C4-2B (cell line): ENCODE results near the gene ANKRD44.

Source experiments
- H3K27ac ChIP-seq: fragments of 450-650 bp; 2 replicates; pipeline ENCODE4 v1.5.1; 2017
- CTCF ChIP-seq: fragments of 450-650 bp; conservative IDR thresholded peaks from 2 replicates; pipeline ENCODE4 v1.5.1; 2017; ENCODE audit warnings: mild to moderate bottlenecking
- ZFX ChIP-seq: fragments of 450-650 bp; IDR thresholded peaks from 2 replicates; pipeline ENCODE4 v1.6.1; 2017

Gene ANKRD44

GRCh38 chr2:197138506-197138905, 172.1 kb downstream of the ANKRD44 start:
- no peak for TF ChIP-seq CTCF
- no peak for TF ChIP-seq ZFX
- H3K27ac ChIP-seq: no peak overlapping the region

GRCh38 chr2:197137826-197138477, 172.6 kb downstream of the ANKRD44 start:
- no peak for TF ChIP-seq ZFX
- TF ChIP-seq CTCF: no peak

GRCh38 chr2:197137231-197137630, 173.3 kb downstream of the ANKRD44 start:
- H3K27ac ChIP-seq: no peak overlapping the region
- TF ChIP-seq ZFX: no peak
- TF ChIP-seq CTCF: no peak

More at GRCh38 chr2:197137826-197138477, 172.6 kb downstream of the ANKRD44 start:
- no peak overlapping the region for H3K27ac ChIP-seq

- TF ChIP-seq CTCF (no peak), ZFX (no peak)
- H3K27ac ChIP-seq: no peak overlapping the region
Observed at GRCh38 chr2:197136452-197136851, 174.1 kb downstream of the ANKRD44 start.

- H3K27ac ChIP-seq: no peak overlapping the region
- TF ChIP-seq CTCF (no peak), ZFX (no peak)
Observed at GRCh38 chr2:197135806-197136205, 174.8 kb downstream of the ANKRD44 start.

GRCh38 chr2:197134206-197134605, 176.4 kb downstream of the ANKRD44 start:
- no peak overlapping the region for H3K27ac ChIP-seq

GRCh38 chr2:197131558-197131855, 179.1 kb downstream of the ANKRD44 start:
- H3K27ac ChIP-seq: no peak overlapping the region
- TF ChIP-seq CTCF: no peak
- no peak for TF ChIP-seq ZFX

More at GRCh38 chr2:197134206-197134605, 176.4 kb downstream of the ANKRD44 start:
- TF ChIP-seq CTCF: peak; percentile 65
- no peak for TF ChIP-seq ZFX
